ENCODE results near the gene TMEM14B.

Gene TMEM14B

DNA sequence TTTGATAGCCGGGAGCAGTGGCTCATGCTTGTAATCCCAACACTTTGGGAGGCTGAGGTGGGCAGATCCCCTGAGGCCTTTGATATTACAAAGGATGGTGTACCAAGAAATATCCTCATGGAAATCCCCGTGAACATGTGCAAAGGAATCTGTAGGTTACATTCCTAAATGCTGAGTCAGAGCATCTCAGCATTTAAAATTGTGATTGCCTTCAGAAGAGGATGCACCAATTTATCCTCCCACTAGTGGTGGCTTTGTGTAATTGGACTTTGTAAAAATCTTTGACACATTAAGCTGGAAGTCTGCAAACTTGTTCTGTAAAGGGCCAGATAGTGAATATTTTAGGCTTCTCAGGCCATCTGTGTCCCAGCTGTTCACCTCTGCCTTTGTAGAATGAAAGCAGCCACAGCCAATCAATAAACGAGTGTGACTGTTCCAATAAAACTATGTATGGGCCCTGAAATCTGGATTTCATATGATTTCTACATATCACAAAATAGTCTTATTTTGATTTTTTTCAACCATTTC, 11.8 kb downstream of the TMEM14B start:
- H3K4me3 ChIP-seq (ENCODE audit: low read length): no peak overlapping the region
- H3K9me3 ChIP-seq (ENCODE audit: low read length): no peaks in the 10 kb centered on the region
- H3K4me1 ChIP-seq (ENCODE audit: insufficient read depth, low read length): no peaks in the 10 kb centered on the region
- H3K36me3 ChIP-seq (ENCODE audit: insufficient read depth, low read length): peaks cover 28% of the 10 kb centered on the region
- H2AFZ ChIP-seq (ENCODE audit: low read depth, low read length): no peak overlapping the region
- H3K27me3 ChIP-seq (ENCODE audit: insufficient read depth, low read length): no peaks in the 10 kb centered on the region

- H3K36me3 ChIP-seq (ENCODE audit: insufficient read depth, low read length): peaks cover 23% of the 10 kb centered on the region
- H3K4me3 ChIP-seq (ENCODE audit: low read length): no peak overlapping the region
- H3K4me1 ChIP-seq (ENCODE audit: insufficient read depth, low read length): no peaks in the 10 kb centered on the region
- no peaks in the 10 kb centered on the region for H3K9me3 ChIP-seq (ENCODE audit: low read length)
- H2AFZ ChIP-seq (ENCODE audit: low read depth, low read length): no peak overlapping the region
- H3K27me3 ChIP-seq (ENCODE audit: insufficient read depth, low read length): no peaks in the 10 kb centered on the region
Observed at GRCh38 chr6:10759884-10760329, 12.3 kb downstream of the TMEM14B start.

- Histone ChIP-seq H3K36me3 (ENCODE audit: insufficient read depth, low read length) (peaks cover 10% of the 10 kb centered on the region), H3K4me1 (ENCODE audit: insufficient read depth, low read length) (no peaks in the 10 kb centered on the region), H3K4me3 (ENCODE audit: low read length) (no peak overlapping the region)
Observed at GRCh38 chr6:10763006-10763405, 15.4 kb downstream of the TMEM14B start.

GRCh38 chr6:10769419-10769818, 21.8 kb downstream of the TMEM14B start:
- Histone ChIP-seq H3K4me3 (ENCODE audit: low read length) (no peak overlapping the region), H2AFZ (ENCODE audit: low read depth, low read length) (no peak overlapping the region), H3K4me1 (ENCODE audit: insufficient read depth, low read length) (no peaks in the 10 kb centered on the region), H3K36me3 (ENCODE audit: insufficient read depth, low read length) (peaks cover 28% of the 10 kb centered on the region), H3K27me3 (ENCODE audit: insufficient read depth, low read length) (no peaks in the 10 kb centered on the region), H3K9me3 (ENCODE audit: low read length) (no peaks in the 10 kb centered on the region)

More at GRCh38 chr6:10763006-10763405, 15.4 kb downstream of the TMEM14B start:
- no peaks in the 10 kb centered on the region for H3K9me3 ChIP-seq (ENCODE audit: low read length)
- H2AFZ ChIP-seq (ENCODE audit: low read depth, low read length): no peak overlapping the region
- H3K27me3 ChIP-seq (ENCODE audit: insufficient read depth, low read length): no peaks in the 10 kb centered on the region

GRCh38 chr6:10771371-10771894, 23.8 kb downstream of the TMEM14B start:
- Histone ChIP-seq H3K36me3 (ENCODE audit: insufficient read depth, low read length) (peaks cover 39% of the 10 kb centered on the region), H3K27me3 (ENCODE audit: insufficient read depth, low read length) (no peaks in the 10 kb centered on the region), H3K9me3 (ENCODE audit: low read length) (no peaks in the 10 kb centered on the region), H3K4me3 (ENCODE audit: low read length) (no peak overlapping the region), H2AFZ (ENCODE audit: low read depth, low read length) (no peak overlapping the region), H3K4me1 (ENCODE audit: insufficient read depth, low read length) (no peaks in the 10 kb centered on the region)

- Histone ChIP-seq H3K4me1 (ENCODE audit: insufficient read depth, low read length) (no peaks in the 10 kb centered on the region), H3K36me3 (ENCODE audit: insufficient read depth, low read length) (peaks cover 35% of the 10 kb centered on the region), H2AFZ (ENCODE audit: low read depth, low read length) (no peak overlapping the region), H3K27me3 (ENCODE audit: insufficient read depth, low read length) (no peaks in the 10 kb centered on the region), H3K9me3 (ENCODE audit: low read length) (no peaks in the 10 kb centered on the region), H3K4me3 (ENCODE audit: low read length) (no peak overlapping the region)
Observed at GRCh38 chr6:10778230-10778629, 30.6 kb downstream of the TMEM14B start.

DNA sequence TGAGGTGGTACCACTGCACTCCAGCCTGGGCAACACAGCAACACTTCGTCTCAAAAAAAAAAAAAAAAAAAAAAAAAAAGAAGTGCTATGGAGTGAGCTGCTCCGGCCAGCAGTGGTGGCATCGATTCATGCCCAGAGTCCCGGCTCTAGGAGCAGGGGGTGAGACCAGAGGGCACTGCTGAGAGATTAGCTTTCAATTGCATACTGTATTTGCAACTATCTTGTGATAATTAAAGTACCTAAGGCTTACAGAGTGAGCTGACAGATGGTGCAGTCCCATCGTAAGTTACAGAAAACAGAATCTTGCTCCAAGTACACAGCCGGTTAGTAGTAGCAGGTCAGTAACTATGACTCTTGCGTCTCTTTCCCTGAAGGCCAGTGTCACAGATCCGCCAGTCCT, 31.5 kb downstream of the TMEM14B start:
- no peaks in the 10 kb centered on the region for H3K27me3 ChIP-seq (ENCODE audit: insufficient read depth, low read length)
- no peaks in the 10 kb centered on the region for H3K4me1 ChIP-seq (ENCODE audit: insufficient read depth, low read length)
- no peaks in the 10 kb centered on the region for H3K9me3 ChIP-seq (ENCODE audit: low read length)
- no peak overlapping the region for H3K4me3 ChIP-seq (ENCODE audit: low read length)
- no peak overlapping the region for H2AFZ ChIP-seq (ENCODE audit: low read depth, low read length)
- H3K36me3 ChIP-seq (ENCODE audit: insufficient read depth, low read length): peaks cover 33% of the 10 kb centered on the region

DNA sequence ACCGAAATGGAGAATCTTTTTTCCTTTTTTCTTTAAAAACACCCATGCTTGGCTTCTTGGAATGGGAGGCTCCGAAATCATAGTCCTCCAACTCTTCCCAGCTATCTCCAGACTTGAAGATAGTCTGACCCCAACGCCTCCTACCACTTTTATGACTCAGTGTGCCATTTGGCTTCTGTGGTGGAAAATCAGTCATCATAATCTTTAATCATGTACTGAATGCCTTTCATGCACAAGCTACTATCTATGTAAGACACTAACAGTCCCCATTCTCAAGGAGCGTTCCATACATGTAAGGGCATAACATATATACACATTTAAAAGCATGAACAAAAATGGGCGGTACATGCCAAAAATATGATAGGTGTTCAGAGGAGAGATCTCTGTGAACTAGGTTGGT, 44.1 kb downstream of the TMEM14B start:
- Histone ChIP-seq H3K36me3 (ENCODE audit: insufficient read depth, low read length) (peaks cover 7% of the 10 kb centered on the region), H3K4me1 (ENCODE audit: insufficient read depth, low read length) (no peaks in the 10 kb centered on the region), H3K4me3 (ENCODE audit: low read length) (no peak overlapping the region), H3K9me3 (ENCODE audit: low read length) (no peaks in the 10 kb centered on the region), H2AFZ (ENCODE audit: low read depth, low read length) (no peak overlapping the region), H3K27me3 (ENCODE audit: insufficient read depth, low read length) (no peaks in the 10 kb centered on the region)

DNA sequence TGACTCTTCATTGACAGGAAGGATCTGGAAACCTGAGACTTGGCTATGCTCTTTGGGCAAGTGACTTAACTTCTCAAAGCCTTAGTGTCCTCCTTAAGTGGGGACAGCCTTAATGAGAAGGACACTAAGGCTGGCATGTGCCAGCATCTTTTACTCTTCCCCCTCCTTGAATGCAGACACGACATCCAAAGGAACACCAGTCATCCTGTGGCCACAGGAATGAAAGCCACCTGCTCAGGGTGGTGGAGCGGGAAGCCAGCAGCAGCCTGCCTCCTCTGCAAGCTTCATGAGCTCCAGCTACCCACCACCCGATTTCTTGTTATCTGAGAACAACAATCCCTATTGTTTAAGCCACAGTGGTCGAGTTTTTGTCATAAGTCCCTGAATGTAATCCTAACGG, 44.5 kb downstream of the TMEM14B start:
- no peak overlapping the region for H2AFZ ChIP-seq (ENCODE audit: low read depth, low read length)
- H3K27me3 ChIP-seq (ENCODE audit: insufficient read depth, low read length): no peaks in the 10 kb centered on the region
- no peaks in the 10 kb centered on the region for H3K4me1 ChIP-seq (ENCODE audit: insufficient read depth, low read length)
- no peak overlapping the region for H3K4me3 ChIP-seq (ENCODE audit: low read length)
- peaks cover 7% of the 10 kb centered on the region for H3K36me3 ChIP-seq (ENCODE audit: insufficient read depth, low read length)
- H3K9me3 ChIP-seq (ENCODE audit: low read length): no peaks in the 10 kb centered on the region

GRCh38 chr6:10793035-10793434, 45.4 kb downstream of the TMEM14B start:
- Histone ChIP-seq H3K4me3 (ENCODE audit: low read length) (no peak overlapping the region), H3K9me3 (ENCODE audit: low read length) (no peaks in the 10 kb centered on the region), H2AFZ (ENCODE audit: low read depth, low read length) (no peak overlapping the region), H3K36me3 (ENCODE audit: insufficient read depth, low read length) (peaks cover 7% of the 10 kb centered on the region), H3K4me1 (ENCODE audit: insufficient read depth, low read length) (no peaks in the 10 kb centered on the region), H3K27me3 (ENCODE audit: insufficient read depth, low read length) (no peaks in the 10 kb centered on the region)

DNA sequence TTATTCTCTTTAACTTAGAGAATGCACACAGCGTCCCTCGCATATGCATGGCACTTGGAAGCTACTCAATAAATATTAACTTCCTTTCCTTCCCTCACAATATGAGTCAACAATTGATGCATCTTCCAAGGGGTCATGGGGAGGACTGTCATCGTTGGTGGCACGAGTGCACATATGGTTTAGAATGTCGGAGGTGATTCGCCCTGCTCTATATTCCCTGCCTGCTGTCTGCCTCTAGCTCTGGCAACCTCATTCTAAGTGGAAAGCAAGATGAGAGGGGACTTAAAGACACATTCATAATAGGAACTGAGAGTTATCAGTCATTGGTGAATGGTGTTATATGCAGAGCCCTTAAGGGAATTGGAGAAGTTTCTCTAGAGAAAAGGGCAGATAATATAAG, 46.1 kb downstream of the TMEM14B start:
- Histone ChIP-seq H3K4me1 (ENCODE audit: insufficient read depth, low read length) (no peaks in the 10 kb centered on the region), H3K36me3 (ENCODE audit: insufficient read depth, low read length) (peaks cover 7% of the 10 kb centered on the region), H3K9me3 (ENCODE audit: low read length) (no peaks in the 10 kb centered on the region), H2AFZ (ENCODE audit: low read depth, low read length) (no peak overlapping the region), H3K4me3 (ENCODE audit: low read length) (no peak overlapping the region), H3K27me3 (ENCODE audit: insufficient read depth, low read length) (no peaks in the 10 kb centered on the region)

- Histone ChIP-seq H2AFZ (ENCODE audit: low read depth, low read length) (no peak overlapping the region), H3K4me3 (ENCODE audit: low read length) (no peak overlapping the region)
Observed at GRCh38 chr6:10794239-10794638, 46.6 kb downstream of the TMEM14B start.

GRCh38 chr6:10800810-10801209, 53.2 kb downstream of the TMEM14B start:
- H3K36me3 ChIP-seq (ENCODE audit: insufficient read depth, low read length): no peaks in the 10 kb centered on the region
- no peaks in the 10 kb centered on the region for H3K27me3 ChIP-seq (ENCODE audit: insufficient read depth, low read length)
- H2AFZ ChIP-seq (ENCODE audit: low read depth, low read length): no peak overlapping the region
- no peaks in the 10 kb centered on the region for H3K9me3 ChIP-seq (ENCODE audit: low read length)
- no peaks in the 10 kb centered on the region for H3K4me1 ChIP-seq (ENCODE audit: insufficient read depth, low read length)
- H3K4me3 ChIP-seq (ENCODE audit: low read length): no peak overlapping the region

More at GRCh38 chr6:10794239-10794638, 46.6 kb downstream of the TMEM14B start:
- H3K27me3 ChIP-seq (ENCODE audit: insufficient read depth, low read length): no peaks in the 10 kb centered on the region
- H3K36me3 ChIP-seq (ENCODE audit: insufficient read depth, low read length): peaks cover 7% of the 10 kb centered on the region
- no peaks in the 10 kb centered on the region for H3K4me1 ChIP-seq (ENCODE audit: insufficient read depth, low read length)
- no peaks in the 10 kb centered on the region for H3K9me3 ChIP-seq (ENCODE audit: low read length)

Measured in neuron (in vitro differentiated cells).